HG03521 (cell line): ENCODE measurements around the gene NEK9.

ENCODE experiments used
- ATAC-seq: cut with Tn5 transposase; IDR thresholded peaks from one replicate; pipeline ENCODE4 v1.9.1; 2021; ENCODE audit warnings: mild to moderate bottlenecking, moderate library complexity; ENCODE audit not compliant: unreplicated experiment

Gene NEK9

GRCh38 chr14:75044322-75044721 is 82.5 kb downstream of the NEK9 start:
- ATAC-seq: no peak

- no peak for ATAC-seq
These were observed 84.8 kb downstream of the NEK9 start for GRCh38 chr14:75042035-75042434.

- no peak for ATAC-seq
These were observed 85.2 kb downstream of the NEK9 start for GRCh38 chr14:75041613-75042012.

GRCh38 chr14:75040959-75041358 is 85.9 kb downstream of the NEK9 start:
- ATAC-seq: no peak

- ATAC-seq: no peak
These were observed 86.3 kb downstream of the NEK9 start for GRCh38 chr14:75040507-75040906.

- no peak for ATAC-seq
These were observed 93.9 kb downstream of the NEK9 start for GRCh38 chr14:75032939-75033338.

GRCh38 chr14:75030147-75030546 is 96.7 kb downstream of the NEK9 start:
- no peak for ATAC-seq
